AG04449 (cell line): ENCODE measurements around the gene CYP4A11.
"Not testable (repeated sequence)": the region's sequence is repeated elsewhere in the genome, so short reads cannot be mapped to it uniquely, and the experiment has no call there.

Experiments
- CTCF ChIA-PET: fragments of 350-600 bp; formaldehyde crosslinking; extraction: SDS; loops from one replicate; lab custom pipeline; 2021; ENCODE audit warnings: antibody characterized with exemption; lab: Yijun Ruan, JAX
- POLR2A ChIA-PET: fragments of 400-600, 350-600 bp; formaldehyde crosslinking; extraction: SDS; loops from one replicate; lab custom pipeline; 2020; ENCODE audit warnings: antibody characterized with exemption, inconsistent platforms; lab: Yijun Ruan, JAX
- DNase-seq: peaks from one replicate; pipeline ENCODE4 v3.0.0-alpha.2; 2010; ENCODE audit warnings: low read depth, low spot score
- H3K4me3 ChIP-seq: 2 replicates; pipeline ENCODE4 v1.5.1; 2011; ENCODE audit warnings: low read depth, mild to moderate bottlenecking, control low read depth, low read length
- CTCF ChIP-seq: IDR thresholded peaks from one replicate; pipeline ENCODE4 v1.5.1; 2011; ENCODE audit warnings: mild to moderate bottlenecking, moderate library complexity, low read length, control low read depth, inconsistent platforms; ENCODE audit not compliant: insufficient read depth; ENCODE audit errors: missing control alignments

CYP4A11 gene

GRCh38 chr1:46961066-46961758 lies 19.9 kb upstream of the CYP4A11 start:
- TF ChIP-seq CTCF, result no peak
- DNase-seq, result no peak
- H3K4me3 ChIP-seq, result no peak overlapping the region
- CTCF ChIA-PET, result no interaction called here
- POLR2A ChIA-PET, result no interaction called here

GRCh38 chr1:46960250-46960649 lies 19.0 kb upstream of the CYP4A11 start:
- TF ChIP-seq CTCF, result no peak
- no peak for DNase-seq
- no peak overlapping the region for H3K4me3 ChIP-seq
- ChIA-PET CTCF (no interaction called here), POLR2A (no interaction called here)

GRCh38 chr1:46955116-46955515 lies 13.8 kb upstream of the CYP4A11 start:
- POLR2A ChIA-PET, CTCF ChIA-PET, H3K4me3 ChIP-seq, DNase-seq: not testable (repeated sequence)

GRCh38 chr1:46953847-46954246 lies 12.6 kb upstream of the CYP4A11 start:
- POLR2A ChIA-PET, CTCF ChIA-PET, DNase-seq, H3K4me3 ChIP-seq: not testable (repeated sequence)

DNA sequence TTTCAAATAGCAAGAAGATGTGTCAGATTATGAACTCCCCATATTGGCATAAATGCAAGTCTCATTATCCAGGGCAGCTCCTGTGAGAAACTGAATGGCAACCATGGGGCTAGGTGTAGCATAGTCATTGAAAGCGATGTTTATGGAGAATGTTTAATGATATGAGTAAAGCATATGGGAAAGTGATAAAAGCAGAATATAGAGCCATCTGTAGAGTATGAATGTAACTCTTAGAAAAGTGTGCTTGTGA lies 8.1 kb upstream of the CYP4A11 start:
- POLR2A ChIA-PET, CTCF ChIA-PET, H3K4me3 ChIP-seq, DNase-seq: not testable (repeated sequence)

- DNase-seq, result no peak
- TF ChIP-seq CTCF, result no peak
- CTCF ChIA-PET, result no interaction called here
- POLR2A ChIA-PET, result no interaction called here
- no peak overlapping the region for H3K4me3 ChIP-seq
Observed at GRCh38 chr1:46948629-46949416, 7.5 kb upstream of the CYP4A11 start.

- CTCF ChIA-PET, DNase-seq, H3K4me3 ChIP-seq, POLR2A ChIA-PET: not testable (repeated sequence)
Observed at GRCh38 chr1:46947706-46948105, 6.4 kb upstream of the CYP4A11 start.

- ChIA-PET POLR2A (no interaction called here), CTCF (no interaction called here)
- DNase-seq, result no peak
- H3K4me3 ChIP-seq, result no peak overlapping the region
- TF ChIP-seq CTCF, result no peak
Observed at GRCh38 chr1:46942086-46942485, 810 bp upstream of the CYP4A11 start.
